Ishikawa (cell line): ENCODE results near the gene HCN1.

Experiments used
- EGR1 ChIP-seq: IDR thresholded peaks from 2 replicates; pipeline ENCODE4 v1.6.1; 2012
- MAX ChIP-seq: IDR thresholded peaks from 2 replicates; pipeline ENCODE4 v1.6.1; 2012
- NFIC ChIP-seq: IDR thresholded peaks from 2 replicates; pipeline ENCODE4 v1.6.1; 2012
- TAF1 ChIP-seq: IDR thresholded peaks from 2 replicates; pipeline ENCODE4 v1.6.1; 2012; ENCODE audit warnings: low read depth, mild to moderate bottlenecking
- TEAD4 ChIP-seq: IDR thresholded peaks from 2 replicates; pipeline ENCODE4 v1.6.1; 2012
- ZBTB7A ChIP-seq: IDR thresholded peaks from 2 replicates; pipeline ENCODE4 v1.6.1; 2012; ENCODE audit warnings: low read depth

GRCh38 chr5:45533663-45534062 is 162.5 kb downstream of the HCN1 start:
- TF ChIP-seq TAF1 (no peak), MAX (no peak), TEAD4 (no peak), ZBTB7A (no peak), NFIC (no peak), EGR1 (no peak)
